PC-3 (cell line): Measurements from ENCODE around the gene CT47A7. TPM values are rescaled to one million over a fixed set of nuclear protein-coding genes. Genes with fewer than 3 reads are reported as not detected.

Source experiments
- total RNA-seq: library from RNA; depleted of rRNA; stranded (reverse); fragments of >200 nt; gene quantifications from 2 replicates; pipeline ENCODE4 v1.2.3, GENCODE V29; 2014; rRNA removed

CT47A7 gene
- total RNA-seq, 1 experiment from 2014 or later, result not detected

Other genes with a start within 250 kb of the CT47A7 start
- not detected in 2 replicates for gene CT47B1, start 80.7 kb downstream of the CT47A7 start, total RNA-seq
- not detected in 2 replicates for gene CT47A11, start 19.4 kb downstream of the CT47A7 start, total RNA-seq
- gene CT47A10, start 14.6 kb downstream of the CT47A7 start, total RNA-seq, result not detected in 2 replicates
- not detected in 2 replicates for gene CT47A9, start 9.7 kb downstream of the CT47A7 start, total RNA-seq
- not detected in 2 replicates for gene CT47A8, start 4.9 kb downstream of the CT47A7 start, total RNA-seq
- not detected in 2 replicates for gene CT47A6, start 4.9 kb upstream of the CT47A7 start, total RNA-seq
- not detected in 2 replicates for gene CT47A5, start 9.7 kb upstream of the CT47A7 start, total RNA-seq
- not detected in 2 replicates for gene CT47A4, start 14.6 kb upstream of the CT47A7 start, total RNA-seq
- gene CT47A3, start 19.5 kb upstream of the CT47A7 start, total RNA-seq, result not detected in 2 replicates
- gene CT47A2, start 24.3 kb upstream of the CT47A7 start, total RNA-seq, result not detected in 2 replicates
- not detected in 2 replicates for gene CT47A1, start 29.2 kb upstream of the CT47A7 start, total RNA-seq
- 0.29 and 0.40 TPM in 2 replicates for gene GLUD2, start 91.0 kb upstream of the CT47A7 start, total RNA-seq